Measurements from ENCODE around the gene TFCP2L1.

TFCP2L1 gene

GRCh38 chr2:121196132-121196848 is 88.7 kb downstream of the TFCP2L1 start:
- no peak overlapping the region for H3K4me3 ChIP-seq (ENCODE audit: control insufficient read depth, low read depth, low read length)
- TF ChIP-seq CTCF (conservative IDR thresholded peaks at IDR 0.05; ENCODE audit: control insufficient read depth, insufficient read depth, low read depth, low read length), result no peak
- DNase-seq (ENCODE audit: low read depth), result no peak

- DNase-seq (ENCODE audit: low read depth), result no peak
- TF ChIP-seq CTCF (conservative IDR thresholded peaks at IDR 0.05; ENCODE audit: control insufficient read depth, insufficient read depth, low read depth, low read length), result no peak
- no peak overlapping the region for H3K4me3 ChIP-seq (ENCODE audit: control insufficient read depth, low read depth, low read length)
Measured at GRCh38 chr2:121195036-121195435, 90.0 kb downstream of the TFCP2L1 start.

GRCh38 chr2:121194626-121195025 is 90.4 kb downstream of the TFCP2L1 start:
- no peak for DNase-seq (ENCODE audit: low read depth)
- TF ChIP-seq CTCF (conservative IDR thresholded peaks at IDR 0.05; ENCODE audit: control insufficient read depth, insufficient read depth, low read depth, low read length), result no peak
- H3K4me3 ChIP-seq (ENCODE audit: control insufficient read depth, low read depth, low read length), result no peak overlapping the region

- no peak for TF ChIP-seq CTCF (conservative IDR thresholded peaks at IDR 0.05; ENCODE audit: control insufficient read depth, insufficient read depth, low read depth, low read length)
- DNase-seq (ENCODE audit: low read depth), result no peak
- no peak overlapping the region for H3K4me3 ChIP-seq (ENCODE audit: control insufficient read depth, low read depth, low read length)
Measured at GRCh38 chr2:121193185-121193584, 91.8 kb downstream of the TFCP2L1 start.

GRCh38 chr2:121192576-121192975 is 92.4 kb downstream of the TFCP2L1 start:
- TF ChIP-seq CTCF (conservative IDR thresholded peaks at IDR 0.05; ENCODE audit: control insufficient read depth, insufficient read depth, low read depth, low read length), result no peak
- no peak overlapping the region for H3K4me3 ChIP-seq (ENCODE audit: control insufficient read depth, low read depth, low read length)

GRCh38 chr2:121191191-121192170 is 93.5 kb downstream of the TFCP2L1 start:
- no peak overlapping the region for H3K4me3 ChIP-seq (ENCODE audit: control insufficient read depth, low read depth, low read length)
- TF ChIP-seq CTCF (conservative IDR thresholded peaks at IDR 0.05; ENCODE audit: control insufficient read depth, insufficient read depth, low read depth, low read length), result no peak
- no peak for DNase-seq (ENCODE audit: low read depth)

More at GRCh38 chr2:121192576-121192975, 92.4 kb downstream of the TFCP2L1 start:
- DNase-seq (ENCODE audit: low read depth), result no peak

Data from fibroblast of mammary gland (primary cell).